SJCRH30 (cell line): ENCODE data around the gene IFT81. TPM values are rescaled to one million over a fixed set of nuclear protein-coding genes. Genes with fewer than 3 reads are reported as not detected.

Experiments
- DNase-seq, 2 experiments: peaks; one replicate each; pipeline ENCODE4 v3.0.0-alpha.2; 2015 to 2020
- H3K27ac ChIP-seq: fragments of 250-450 bp; sonication (Bioruptor Pico); 2 replicates; pipeline ENCODE4 v1.5.1; 2020; ENCODE audit warnings: mild to moderate bottlenecking, moderate library complexity
- H3K27me3 ChIP-seq: fragments of 250-450 bp; sonication (Bioruptor Pico); 2 replicates; pipeline ENCODE4 v1.5.1; 2020; ENCODE audit warnings: mild to moderate bottlenecking, moderate library complexity
- H3K36me3 ChIP-seq: fragments of 250-450 bp; sonication (Bioruptor Pico); 2 replicates; pipeline ENCODE4 v1.5.1; 2020; ENCODE audit warnings: mild to moderate bottlenecking, moderate library complexity
- H3K4me1 ChIP-seq: fragments of 250-450 bp; sonication (Bioruptor Pico); 2 replicates; pipeline ENCODE4 v1.5.1; 2020; ENCODE audit warnings: mild to moderate bottlenecking, moderate library complexity
- H3K4me3 ChIP-seq: fragments of 250-450 bp; sonication (Bioruptor Pico); 2 replicates; pipeline ENCODE4 v1.5.1; 2020; ENCODE audit warnings: mild to moderate bottlenecking, moderate library complexity
- H3K9me3 ChIP-seq: fragments of 250-450 bp; sonication (Bioruptor Pico); replicated peaks from 2 replicates; pipeline ENCODE4 v1.5.1; 2020; ENCODE audit warnings: mild to moderate bottlenecking, moderate library complexity
- total RNA-seq: library from RNA; depleted of rRNA; stranded (reverse); fragments of >200 nt; shearing (Covaris generic); gene quantifications from 2 replicates; pipeline ENCODE4 v1.2.3, GENCODE V29; 2014

IFT81 gene
- total RNA-seq, 1 experiment from 2014 or later, result 16.9 TPM

- Histone ChIP-seq H3K4me1 (peaks cover 1% of the 10 kb centered on the region), H3K4me3 (no peak overlapping the region), H3K27me3 (no peaks in the 10 kb centered on the region), H3K9me3 (no peaks in the 10 kb centered on the region), H3K36me3 (0 out of 2 replicates have a peak, but pooled peaks cover 3% of the 10 kb centered on the region), H3K27ac (no peak overlapping the region)
- no peak for DNase-seq
Observed at GRCh38 chr12:110165540-110166159, 41.5 kb downstream of the IFT81 start.

- Histone ChIP-seq H3K27ac (no peak overlapping the region), H3K36me3 (0 out of 2 replicates have a peak, but pooled peaks cover 3% of the 10 kb centered on the region), H3K27me3 (no peaks in the 10 kb centered on the region), H3K4me3 (no peak overlapping the region), H3K9me3 (no peaks in the 10 kb centered on the region), H3K4me1 (peaks cover 12% of the 10 kb centered on the region)
- no peak for DNase-seq
Observed at GRCh38 chr12:110168732-110169455, 44.7 kb downstream of the IFT81 start.

- Histone ChIP-seq H3K36me3 (no peaks in the 10 kb centered on the region), H3K4me1 (peaks cover 12% of the 10 kb centered on the region)
- DNase-seq, result peak in 1 of 2 experiments; percentile 16
Observed at GRCh38 chr12:110170535-110171185, 46.5 kb downstream of the IFT81 start.

GRCh38 chr12:110171186-110171538, 47.0 kb downstream of the IFT81 start:
- no peaks in the 10 kb centered on the region for H3K36me3 ChIP-seq
- H3K27me3 ChIP-seq, result no peaks in the 10 kb centered on the region
- peak in 1 of 2 experiments; percentile 17 for DNase-seq
- H3K9me3 ChIP-seq, result no peaks in the 10 kb centered on the region
- peaks cover 12% of the 10 kb centered on the region for H3K4me1 ChIP-seq
- H3K27ac ChIP-seq, result no peak overlapping the region; the same call in 1 of the 2 replicates
- H3K4me3 ChIP-seq, result no peak overlapping the region

More at GRCh38 chr12:110170535-110171185, 46.5 kb downstream of the IFT81 start:
- Histone ChIP-seq H3K9me3 (no peaks in the 10 kb centered on the region), H3K4me3 (no peak overlapping the region), H3K27ac (no peak overlapping the region), H3K27me3 (no peaks in the 10 kb centered on the region)

- no peaks in the 10 kb centered on the region for H3K27me3 ChIP-seq
- peaks cover 14% of the 10 kb centered on the region for H3K4me1 ChIP-seq
- no peaks in the 10 kb centered on the region for H3K36me3 ChIP-seq
- H3K27ac ChIP-seq, result no peak overlapping the region; the same call in 1 of the 2 replicates
- H3K9me3 ChIP-seq, result no peaks in the 10 kb centered on the region
- DNase-seq, result no peak
- no peak overlapping the region for H3K4me3 ChIP-seq
Observed at GRCh38 chr12:110171636-110172035, 47.5 kb downstream of the IFT81 start.

- Histone ChIP-seq H3K36me3 (no peaks in the 10 kb centered on the region), H3K9me3 (no peaks in the 10 kb centered on the region), H3K27me3 (no peaks in the 10 kb centered on the region), H3K4me1 (peaks cover 15% of the 10 kb centered on the region), H3K4me3 (no peak overlapping the region), H3K27ac (no peak overlapping the region)
- DNase-seq, result no peak
Observed at GRCh38 chr12:110174373-110174996, 50.3 kb downstream of the IFT81 start.

- H3K36me3 ChIP-seq, result no peaks in the 10 kb centered on the region
- no peaks in the 10 kb centered on the region for H3K9me3 ChIP-seq
- no peaks in the 10 kb centered on the region for H3K27me3 ChIP-seq
- H3K4me1 ChIP-seq, result peaks cover 15% of the 10 kb centered on the region
- no peak overlapping the region for H3K27ac ChIP-seq
- H3K4me3 ChIP-seq, result no peak overlapping the region
- no peak for DNase-seq
Observed at GRCh38 chr12:110175201-110175600, 51.0 kb downstream of the IFT81 start.

GRCh38 chr12:110176745-110177144, 52.6 kb downstream of the IFT81 start:
- Histone ChIP-seq H3K9me3 (no peaks in the 10 kb centered on the region), H3K27me3 (no peaks in the 10 kb centered on the region), H3K36me3 (no peaks in the 10 kb centered on the region), H3K4me3 (no peak overlapping the region), H3K27ac (no peak overlapping the region), H3K4me1 (peaks cover 3% of the 10 kb centered on the region; the same call in 1 of the 2 replicates)
- DNase-seq, result peak; percentile 22 to 66

- H3K36me3 ChIP-seq, result no peaks in the 10 kb centered on the region
- H3K9me3 ChIP-seq, result no peaks in the 10 kb centered on the region
- no peak overlapping the region for H3K4me3 ChIP-seq
- no peak overlapping the region for H3K27ac ChIP-seq
- H3K4me1 ChIP-seq, result peaks cover 3% of the 10 kb centered on the region; the same call in 1 of the 2 replicates
- no peak for DNase-seq
- H3K27me3 ChIP-seq, result no peaks in the 10 kb centered on the region
Observed at GRCh38 chr12:110179291-110179690, 55.1 kb downstream of the IFT81 start.

GRCh38 chr12:110180591-110181005, 56.4 kb downstream of the IFT81 start:
- H3K4me3 ChIP-seq, result no peak overlapping the region
- H3K4me1 ChIP-seq, result peaks cover 3% of the 10 kb centered on the region; the same call in 1 of the 2 replicates
- no peak for DNase-seq
- H3K36me3 ChIP-seq, result no peaks in the 10 kb centered on the region
- H3K27ac ChIP-seq, result no peak overlapping the region
- H3K27me3 ChIP-seq, result no peaks in the 10 kb centered on the region
- H3K9me3 ChIP-seq, result no peaks in the 10 kb centered on the region; the same call in 1 of the 2 replicates

GRCh38 chr12:110182281-110182680, 58.1 kb downstream of the IFT81 start:
- Histone ChIP-seq H3K4me1 (no peaks in the 10 kb centered on the region), H3K36me3 (no peaks in the 10 kb centered on the region), H3K4me3 (no peak overlapping the region), H3K9me3 (no peaks in the 10 kb centered on the region; the same call in 1 of the 2 replicates), H3K27me3 (no peaks in the 10 kb centered on the region), H3K27ac (no peak overlapping the region)
- DNase-seq, result no peak

- no peaks in the 10 kb centered on the region for H3K4me1 ChIP-seq
- H3K4me3 ChIP-seq, result no peak overlapping the region
- no peaks in the 10 kb centered on the region; the same call in 1 of the 2 replicates for H3K9me3 ChIP-seq
- H3K36me3 ChIP-seq, result no peaks in the 10 kb centered on the region
- H3K27ac ChIP-seq, result no peak overlapping the region
- no peak for DNase-seq
- H3K27me3 ChIP-seq, result no peaks in the 10 kb centered on the region
Observed at GRCh38 chr12:110183386-110183785, 59.2 kb downstream of the IFT81 start.

- Histone ChIP-seq H3K36me3 (no peaks in the 10 kb centered on the region), H3K27me3 (no peaks in the 10 kb centered on the region)
- no peak for DNase-seq
Observed at GRCh38 chr12:110185626-110186025, 61.5 kb downstream of the IFT81 start.

GRCh38 chr12:110186059-110186458, 61.9 kb downstream of the IFT81 start:
- H3K27ac ChIP-seq, result no peak overlapping the region
- DNase-seq, result no peak
- no peaks in the 10 kb centered on the region; the same call in 1 of the 2 replicates for H3K9me3 ChIP-seq
- no peaks in the 10 kb centered on the region for H3K36me3 ChIP-seq
- no peak overlapping the region for H3K4me3 ChIP-seq
- no peaks in the 10 kb centered on the region for H3K27me3 ChIP-seq
- H3K4me1 ChIP-seq, result no peaks in the 10 kb centered on the region

More at GRCh38 chr12:110185626-110186025, 61.5 kb downstream of the IFT81 start:
- no peak overlapping the region for H3K4me3 ChIP-seq
- H3K4me1 ChIP-seq, result no peaks in the 10 kb centered on the region
- no peaks in the 10 kb centered on the region; the same call in 1 of the 2 replicates for H3K9me3 ChIP-seq
- H3K27ac ChIP-seq, result no peak overlapping the region
